GM20000 (cell line): ENCODE data around the gene GLP2R.
"Not testable (repeated sequence)": the region's sequence is repeated elsewhere in the genome, so short reads cannot be mapped to it uniquely, and the experiment has no call there.

Experiments
- DNase-seq: peaks from one replicate; pipeline ENCODE4 v3.0.0; 2012; ENCODE audit warnings: low spot score
- TF ChIP-seq, protein P1 (sequence below): IDR thresholded peaks from 2 replicates; pipeline ENCODE4 v1.5.1; 2012; ENCODE audit warnings: mild to moderate bottlenecking, control low read depth; ENCODE audit errors: extremely low read depth, missing control alignments

GLP2R gene

DNA sequence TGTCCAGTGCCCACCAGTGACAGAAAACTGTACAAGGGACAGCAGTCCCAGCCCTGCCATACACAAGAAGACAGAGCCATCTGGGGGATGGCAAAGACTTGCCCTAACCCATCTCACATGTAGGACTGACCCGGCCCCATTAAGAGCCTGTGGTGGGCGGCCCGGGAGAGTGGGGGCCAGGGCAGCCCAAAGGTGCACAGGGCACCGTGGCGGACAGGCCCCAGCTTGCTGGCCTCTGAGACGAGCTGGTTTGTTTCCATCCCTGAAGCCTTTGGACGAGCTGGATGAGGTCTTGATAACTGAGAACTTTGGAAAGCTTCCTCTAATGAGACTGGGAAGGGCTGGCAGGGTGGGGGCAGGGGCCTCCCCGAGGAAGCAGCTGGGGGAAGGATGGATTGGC lies 90.4 kb downstream of the GLP2R start:
- TF ChIP-seq, protein P1, sequence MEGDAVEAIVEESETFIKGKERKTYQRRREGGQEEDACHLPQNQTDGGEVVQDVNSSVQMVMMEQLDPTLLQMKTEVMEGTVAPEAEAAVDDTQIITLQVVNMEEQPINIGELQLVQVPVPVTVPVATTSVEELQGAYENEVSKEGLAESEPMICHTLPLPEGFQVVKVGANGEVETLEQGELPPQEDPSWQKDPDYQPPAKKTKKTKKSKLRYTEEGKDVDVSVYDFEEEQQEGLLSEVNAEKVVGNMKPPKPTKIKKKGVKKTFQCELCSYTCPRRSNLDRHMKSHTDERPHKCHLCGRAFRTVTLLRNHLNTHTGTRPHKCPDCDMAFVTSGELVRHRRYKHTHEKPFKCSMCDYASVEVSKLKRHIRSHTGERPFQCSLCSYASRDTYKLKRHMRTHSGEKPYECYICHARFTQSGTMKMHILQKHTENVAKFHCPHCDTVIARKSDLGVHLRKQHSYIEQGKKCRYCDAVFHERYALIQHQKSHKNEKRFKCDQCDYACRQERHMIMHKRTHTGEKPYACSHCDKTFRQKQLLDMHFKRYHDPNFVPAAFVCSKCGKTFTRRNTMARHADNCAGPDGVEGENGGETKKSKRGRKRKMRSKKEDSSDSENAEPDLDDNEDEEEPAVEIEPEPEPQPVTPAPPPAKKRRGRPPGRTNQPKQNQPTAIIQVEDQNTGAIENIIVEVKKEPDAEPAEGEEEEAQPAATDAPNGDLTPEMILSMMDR = no peak
- DNase-seq = no peak

DNA sequence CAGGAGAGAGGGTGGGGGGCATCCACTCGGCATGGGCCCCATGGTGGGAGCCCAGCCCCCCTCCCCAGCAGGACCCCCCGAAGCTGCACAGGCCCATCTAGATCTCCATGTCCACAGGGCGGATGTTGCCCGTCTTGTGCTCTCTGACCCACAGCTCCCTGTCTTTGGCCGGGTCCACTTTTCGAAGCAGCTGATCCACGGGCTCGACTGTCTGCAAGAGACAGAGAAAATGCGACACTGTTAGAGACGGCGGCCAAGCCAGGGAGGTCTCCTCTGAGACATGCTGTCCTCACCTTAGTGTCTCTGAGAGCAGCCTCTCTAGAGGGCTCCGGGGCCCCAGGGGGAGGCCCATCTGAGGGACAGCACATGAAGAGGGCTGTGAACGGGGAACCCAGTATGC lies 91.4 kb downstream of the GLP2R start:
- no peak for DNase-seq
- TF ChIP-seq, protein P1 = no peak

DNA sequence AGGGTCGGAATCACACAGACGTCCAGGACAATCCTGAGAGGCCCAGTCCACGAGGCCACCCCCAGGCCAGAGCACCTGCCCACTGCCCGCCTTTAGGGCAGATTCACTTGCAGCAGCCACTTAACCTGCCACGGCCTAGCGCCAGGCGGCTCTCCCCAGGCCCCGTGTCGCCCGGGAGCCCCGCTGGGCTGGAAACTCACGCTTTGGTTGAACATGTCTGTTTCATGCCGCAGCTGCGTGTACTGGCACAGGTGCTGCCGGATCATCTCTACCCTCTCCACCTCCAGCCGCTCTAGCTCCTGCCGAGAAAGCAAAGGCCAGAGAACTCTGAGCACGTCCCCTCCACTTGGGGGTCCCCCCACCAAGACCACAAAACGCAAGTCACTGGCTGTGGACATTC lies 92.1 kb downstream of the GLP2R start:
- no peak for DNase-seq
- TF ChIP-seq, protein P1 = no peak

DNA sequence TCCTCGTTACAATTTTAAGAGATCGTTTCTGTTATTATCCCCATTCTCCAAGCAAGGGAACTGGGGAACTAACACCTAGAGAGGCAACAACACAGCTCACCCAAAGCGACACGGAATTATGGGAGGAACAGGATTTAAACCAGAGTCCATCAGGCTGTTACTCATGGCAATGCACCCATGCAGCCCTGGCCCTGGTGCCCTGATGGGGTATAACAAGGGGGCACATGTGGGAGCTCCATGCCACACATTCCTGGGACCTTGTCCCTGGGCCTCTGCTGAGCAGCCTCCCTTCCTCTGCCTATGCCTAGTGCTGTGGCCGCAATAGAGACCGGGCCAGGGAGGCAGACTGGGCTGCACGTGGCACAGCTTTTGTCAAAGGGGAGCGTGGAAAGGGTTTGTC lies 92.6 kb downstream of the GLP2R start:
- TF ChIP-seq, protein P1 = no peak
- no peak for DNase-seq

DNA sequence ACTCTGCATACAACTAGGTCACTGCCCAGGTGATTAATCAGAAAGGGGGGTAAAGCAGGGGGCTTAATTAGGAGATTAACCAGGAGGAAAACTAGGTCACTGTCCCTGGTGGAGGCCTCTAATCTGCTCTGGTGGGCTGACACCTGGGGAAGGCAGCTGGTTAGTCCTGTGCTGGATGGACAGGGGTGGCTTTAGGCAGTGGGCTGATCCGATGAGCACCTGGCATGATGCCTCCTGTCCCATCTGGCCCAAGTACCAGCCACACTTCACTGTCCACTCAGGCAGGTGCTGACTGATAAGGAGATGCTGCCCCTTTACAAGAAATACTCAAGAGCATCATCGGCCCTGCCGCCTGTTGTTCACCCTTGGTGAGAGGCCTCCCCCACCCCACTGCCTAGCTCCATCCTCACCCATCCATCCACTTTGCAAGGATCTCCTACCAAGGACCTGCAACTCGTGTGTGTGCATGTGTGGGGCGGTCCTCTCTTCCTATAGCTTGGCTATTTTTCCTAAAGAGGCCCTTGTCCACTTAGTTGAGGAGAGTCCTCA lies 93.2 kb downstream of the GLP2R start:
- no peak for DNase-seq
- TF ChIP-seq, protein P1 = no peak

DNA sequence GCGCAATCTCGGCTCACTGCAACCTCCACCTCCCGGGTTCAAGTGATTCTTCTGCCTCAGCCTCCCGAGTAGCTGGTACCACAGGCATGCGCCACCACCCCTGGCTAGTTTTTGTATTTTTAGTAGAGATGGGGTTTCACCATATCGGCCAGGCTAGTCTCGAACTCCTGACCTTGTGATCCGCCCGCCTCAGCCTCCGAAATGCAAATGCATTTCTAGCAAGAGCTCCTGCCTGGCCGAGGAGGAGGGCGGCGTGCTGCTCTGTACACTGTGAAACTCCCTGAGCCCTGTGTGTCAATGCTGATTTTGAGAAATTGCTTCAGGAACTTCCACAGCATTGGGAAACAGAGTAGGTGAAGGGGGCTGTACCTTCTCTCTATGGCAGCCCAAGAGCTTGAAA lies 95.5 kb downstream of the GLP2R start:
- DNase-seq = not testable (repeated sequence)

DNA sequence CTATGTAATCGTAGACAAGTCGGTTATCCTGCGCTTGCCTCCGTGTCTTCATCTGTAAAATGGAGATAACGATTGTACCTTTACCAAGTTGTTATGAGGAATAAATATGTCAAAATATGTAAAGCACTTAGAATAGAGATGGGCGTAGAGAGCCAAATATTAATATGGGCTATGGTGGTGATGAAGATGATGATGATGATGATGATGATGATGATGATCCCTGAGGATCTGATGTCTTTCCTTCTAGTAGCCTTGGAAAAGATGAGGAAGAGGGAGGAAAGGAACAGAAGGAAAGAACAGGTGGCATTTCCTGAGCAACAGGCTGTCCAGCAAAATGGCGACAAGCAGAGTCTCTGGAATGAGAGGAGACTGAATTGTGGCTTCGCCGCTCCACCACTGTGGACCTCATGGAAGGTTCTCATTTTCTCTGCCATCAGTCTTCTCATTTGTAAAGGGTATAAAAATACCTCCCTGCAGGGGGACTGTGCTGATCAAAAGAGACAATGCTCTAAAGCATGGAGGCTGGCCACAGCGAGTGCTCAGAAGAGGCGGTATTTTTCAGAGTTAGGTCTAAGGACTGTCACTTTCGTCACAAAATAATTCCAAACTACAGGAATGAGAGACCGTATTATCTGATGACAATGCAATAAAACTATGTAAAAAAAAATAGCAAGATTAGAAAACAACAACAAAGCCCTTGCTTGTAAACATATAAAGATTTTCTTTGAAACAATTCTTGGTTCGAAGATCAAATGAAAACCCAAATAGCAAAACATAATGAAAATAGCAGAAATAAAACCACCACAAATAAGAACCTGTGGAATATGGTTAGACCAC lies 96.5 kb downstream of the GLP2R start:
- TF ChIP-seq, protein P1 = no peak
- DNase-seq = no peak

DNA sequence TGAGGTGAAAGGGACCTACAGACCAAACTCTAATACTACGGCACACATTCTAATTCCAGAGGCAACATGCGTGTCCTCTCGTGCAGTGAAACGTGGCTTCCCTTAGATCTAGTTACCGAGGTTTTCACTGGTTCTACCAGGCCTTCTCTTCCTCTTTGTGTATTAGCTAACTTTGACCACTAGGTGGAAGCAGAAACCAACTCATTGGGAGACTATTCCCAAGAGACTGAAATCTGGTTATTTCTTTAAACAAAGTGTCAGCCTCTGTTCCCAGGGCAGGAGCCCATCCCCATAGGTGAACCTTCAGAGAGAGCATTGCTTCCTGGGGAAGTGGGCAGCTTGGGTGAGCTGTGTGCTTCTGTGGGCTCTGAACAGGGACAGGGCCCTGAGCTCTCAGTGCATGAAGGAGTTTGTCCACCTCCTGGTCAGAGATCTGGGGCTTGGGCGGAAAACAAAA lies 99.0 kb downstream of the GLP2R start:
- peak; percentile 75 for DNase-seq
- TF ChIP-seq, protein P1 = peak; percentile 55
